ENCODE data around the gene CELF4.
A peak's percentile ranks its signal among the peaks of the same experiment; 100 is the strongest.

The CELF4 gene

GRCh38 chr18:37584952-37585695 lies 19.5 kb upstream of the CELF4 start:
- H3K4me3 ChIP-seq: no peak overlapping the region
- no peak for DNase-seq (ENCODE audit: low spot score)
- no peak overlapping the region for H3K27ac ChIP-seq
- TF ChIP-seq CTCF (IDR thresholded peaks at IDR 0.05): no peak

- H3K27ac ChIP-seq: no peak overlapping the region
- no peak for DNase-seq (ENCODE audit: low spot score)
- H3K4me3 ChIP-seq: no peak overlapping the region
- no peak for TF ChIP-seq CTCF (IDR thresholded peaks at IDR 0.05)
Measured at GRCh38 chr18:37584217-37584616, 18.6 kb upstream of the CELF4 start.

GRCh38 chr18:37582261-37582660 lies 16.7 kb upstream of the CELF4 start:
- DNase-seq (ENCODE audit: low spot score): no peak
- Histone ChIP-seq H3K27ac (no peak overlapping the region), H3K4me3 (no peak overlapping the region)
- no peak for TF ChIP-seq CTCF (IDR thresholded peaks at IDR 0.05)

DNA sequence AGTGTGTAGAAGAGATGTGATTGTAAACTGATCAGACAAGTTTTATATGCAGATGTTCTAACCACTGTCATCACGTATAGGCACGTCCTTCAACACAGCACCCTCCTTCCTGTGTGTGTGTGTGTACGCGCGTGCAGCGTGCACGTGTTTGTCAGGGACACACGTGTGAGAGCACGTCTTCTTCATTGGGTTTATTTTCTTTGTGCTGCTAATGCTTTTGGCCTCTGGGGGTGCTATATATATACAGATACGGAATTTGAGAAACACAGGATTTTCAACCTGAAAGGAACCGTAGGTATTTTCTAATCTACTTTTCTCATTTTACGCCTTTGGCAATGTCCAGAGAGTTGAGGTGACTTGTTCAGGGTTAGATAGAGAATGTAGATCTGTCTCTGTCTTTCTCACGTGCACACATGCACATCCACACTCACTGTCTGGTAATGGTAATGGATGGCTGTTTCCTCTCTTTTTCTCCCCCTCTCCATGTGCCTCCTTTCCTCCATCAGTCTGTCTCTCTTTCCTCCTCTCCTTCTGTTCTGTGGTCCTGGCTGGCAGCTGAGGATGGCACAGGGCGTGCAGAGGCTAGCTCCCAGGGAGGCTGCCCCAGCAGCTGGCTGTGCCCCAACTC lies 13.4 kb upstream of the CELF4 start:
- no peak for DNase-seq (ENCODE audit: low spot score)
- Histone ChIP-seq H3K27ac (no peak overlapping the region), H3K4me3 (no peak overlapping the region)
- TF ChIP-seq CTCF (IDR thresholded peaks at IDR 0.05): peak; percentile 20

GRCh38 chr18:37578182-37578678 lies 12.6 kb upstream of the CELF4 start:
- no peak for TF ChIP-seq CTCF (IDR thresholded peaks at IDR 0.05)
- H3K4me3 ChIP-seq: no peak overlapping the region
- H3K27ac ChIP-seq: no peak overlapping the region
- no peak for DNase-seq (ENCODE audit: low spot score)

GRCh38 chr18:37577051-37577611 lies 11.5 kb upstream of the CELF4 start:
- DNase-seq (ENCODE audit: low spot score): peak; percentile 46
- TF ChIP-seq CTCF (IDR thresholded peaks at IDR 0.05): no peak
- Histone ChIP-seq H3K4me3 (no peak overlapping the region), H3K27ac (peak overlapping the region in 1 of 2 donors; percentile 60)

Data from coronary artery (tissue), 2 donors.